ENCODE measurements around the gene STK32C. TPM values are rescaled to one million over a fixed set of nuclear protein-coding genes. Genes with fewer than 3 reads are reported as not detected.

STK32C gene
- total RNA-seq, 1 experiment from 2014 or later: 24.9 TPM

DNA sequence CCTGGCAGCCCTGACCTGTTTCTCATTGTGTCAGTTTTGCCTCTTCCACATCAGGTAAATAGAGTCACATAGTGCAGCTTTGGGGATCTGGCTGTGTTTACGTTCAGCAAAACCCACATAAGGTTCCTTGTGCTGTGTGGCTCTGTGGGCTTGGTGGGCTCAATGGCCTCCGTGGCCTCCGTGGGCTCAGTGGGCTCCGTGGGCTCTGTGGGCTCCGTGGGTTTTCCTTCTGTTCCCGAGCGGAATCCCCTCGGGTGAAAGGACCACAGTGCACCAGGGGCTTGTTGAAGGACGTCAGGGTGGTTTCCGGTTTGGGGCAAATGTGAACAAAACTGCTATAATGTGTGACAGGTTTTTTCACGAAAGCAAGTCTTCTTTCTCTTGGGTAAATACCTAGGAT is 133.5 kb downstream of the STK32C start:
- H3K36me3 ChIP-seq (replicated peaks; ENCODE audit: control insufficient read depth, insufficient read depth, low read length): no peaks in the 10 kb centered on the region
- no peak for DNase-seq

DNA sequence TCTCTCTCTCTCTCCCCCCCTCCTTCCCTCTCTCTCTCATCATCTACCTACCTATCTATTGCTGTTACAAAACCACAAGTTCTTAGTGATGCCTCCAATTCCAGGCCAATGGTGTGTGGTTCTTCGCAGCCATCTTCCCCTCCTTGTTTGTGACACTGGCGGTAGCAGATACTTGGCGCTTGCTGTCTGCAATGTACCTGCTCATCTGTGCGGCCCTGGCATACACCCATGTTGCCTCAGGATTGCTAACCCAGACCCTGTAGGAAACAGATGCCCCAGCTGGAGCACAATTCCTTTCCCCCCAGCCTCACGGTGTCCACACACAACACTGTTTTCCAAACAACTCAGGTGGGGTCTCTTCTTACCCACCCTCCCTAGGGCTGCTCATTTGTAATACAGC is 134.6 kb downstream of the STK32C start:
- Histone ChIP-seq H3K4me3 (ENCODE audit: insufficient read depth, low read depth, low read length) (no peak overlapping the region), H3K27me3 (ENCODE audit: control insufficient read depth, insufficient read depth, low read length) (peaks cover 2% of the 10 kb centered on the region; the same call in 1 of the 2 replicates), H3K36me3 (replicated peaks; ENCODE audit: control insufficient read depth, insufficient read depth, low read length) (no peaks in the 10 kb centered on the region)
- no peak for DNase-seq

More for the DNA sequence above, 133.5 kb downstream of the STK32C start:
- Histone ChIP-seq H3K4me3 (ENCODE audit: insufficient read depth, low read depth, low read length) (no peak overlapping the region), H3K27me3 (ENCODE audit: control insufficient read depth, insufficient read depth, low read length) (peaks cover 2% of the 10 kb centered on the region; the same call in 1 of the 2 replicates)

DNA sequence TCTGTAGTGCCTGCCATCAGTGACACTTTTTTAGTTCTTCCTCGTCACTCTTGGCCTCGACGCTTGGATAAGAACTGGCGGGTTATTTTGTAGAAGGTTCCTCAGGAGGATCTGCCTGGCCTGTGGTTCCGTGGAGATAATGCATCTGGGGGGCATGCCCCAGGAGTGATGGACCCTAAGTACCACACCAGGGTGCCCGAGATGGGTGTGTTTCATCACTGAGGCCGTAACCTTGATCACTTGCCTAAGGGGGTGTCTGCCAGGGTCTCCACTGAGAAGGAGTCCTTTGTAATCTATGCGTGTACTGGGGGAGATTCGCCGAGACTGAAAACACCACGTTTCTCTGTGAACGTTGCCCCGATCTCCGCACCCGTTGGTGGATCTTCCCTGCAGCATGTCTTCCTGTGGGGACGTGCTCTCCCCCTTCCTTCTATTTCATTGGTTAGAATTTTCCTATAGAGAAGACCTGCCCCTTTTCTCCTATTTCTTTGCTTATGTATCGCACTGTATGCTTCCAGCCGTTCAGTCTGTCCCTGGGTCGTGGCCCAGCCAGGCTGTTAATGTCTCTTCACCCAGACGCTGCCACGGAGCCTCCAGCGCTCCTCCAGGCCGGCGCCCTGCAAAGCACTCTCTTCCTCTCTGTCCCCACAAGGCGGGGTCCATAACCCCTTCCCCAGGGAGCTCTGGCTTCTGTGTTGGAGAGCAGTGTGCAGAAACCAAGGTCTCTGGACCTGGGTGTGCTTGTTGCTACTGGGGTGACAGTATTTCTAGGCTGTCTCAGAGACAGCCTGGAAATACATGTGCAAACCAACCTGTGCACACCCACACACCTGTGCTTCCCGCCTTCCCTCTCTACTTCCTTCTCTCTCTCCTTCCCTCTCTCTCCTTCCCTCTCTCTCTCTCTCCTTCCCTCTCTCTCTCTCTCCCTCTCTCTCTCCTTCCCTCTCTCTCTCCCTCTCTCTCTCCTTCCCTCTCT is 135.4 kb downstream of the STK32C start:
- no peaks in the 10 kb centered on the region for H3K36me3 ChIP-seq (replicated peaks; ENCODE audit: control insufficient read depth, insufficient read depth, low read length)
- no peak overlapping the region for H3K4me3 ChIP-seq (ENCODE audit: insufficient read depth, low read depth, low read length)
- H3K27me3 ChIP-seq (ENCODE audit: control insufficient read depth, insufficient read depth, low read length): peaks cover 2% of the 10 kb centered on the region; the same call in 1 of the 2 replicates
- DNase-seq: no peak

DNA sequence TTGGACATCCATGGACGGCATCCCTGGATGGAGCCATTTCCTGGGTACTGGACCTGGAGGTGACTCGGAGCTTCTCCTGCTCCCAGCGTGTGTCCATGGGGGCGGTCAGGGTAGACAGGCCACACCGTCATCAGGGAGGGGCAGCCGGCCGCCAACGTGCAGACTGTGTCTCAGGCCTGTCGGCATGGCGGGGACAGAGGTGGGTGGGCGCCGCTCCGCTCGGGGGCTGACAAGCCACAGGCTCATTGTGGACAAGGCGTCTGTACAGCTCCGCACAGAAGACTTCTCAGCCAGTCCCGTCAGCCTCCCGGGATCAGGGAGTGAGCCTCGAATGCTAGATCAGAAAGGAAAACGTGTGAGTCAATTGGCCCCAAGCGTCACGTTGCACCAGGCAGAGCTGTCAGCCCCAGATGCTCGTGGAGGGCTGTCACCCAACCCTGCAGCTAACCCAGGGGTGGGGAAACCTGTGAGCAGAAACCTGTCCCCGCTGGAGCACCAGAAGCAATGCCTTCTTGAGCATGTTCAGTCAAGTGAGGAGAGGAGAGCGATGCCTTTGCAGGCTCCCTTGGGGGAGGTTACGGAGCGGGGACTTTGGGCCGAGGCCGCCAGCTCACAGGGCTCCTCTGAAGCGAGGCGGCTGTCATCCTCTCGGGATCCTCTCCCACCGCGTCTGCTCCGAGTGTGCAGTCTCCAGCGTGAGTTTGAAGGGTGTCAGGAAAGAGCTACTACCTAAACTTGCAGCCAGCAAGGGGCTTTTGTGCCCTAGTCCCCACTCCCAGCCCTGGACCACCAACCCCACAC is 137.0 kb downstream of the STK32C start:
- no peak for DNase-seq
- H3K4me3 ChIP-seq (ENCODE audit: insufficient read depth, low read depth, low read length): no peak overlapping the region
- H3K36me3 ChIP-seq (replicated peaks; ENCODE audit: control insufficient read depth, insufficient read depth, low read length): no peaks in the 10 kb centered on the region
- H3K27me3 ChIP-seq (ENCODE audit: control insufficient read depth, insufficient read depth, low read length): no peaks in the 10 kb centered on the region; the same call in 1 of the 2 replicates

DNA sequence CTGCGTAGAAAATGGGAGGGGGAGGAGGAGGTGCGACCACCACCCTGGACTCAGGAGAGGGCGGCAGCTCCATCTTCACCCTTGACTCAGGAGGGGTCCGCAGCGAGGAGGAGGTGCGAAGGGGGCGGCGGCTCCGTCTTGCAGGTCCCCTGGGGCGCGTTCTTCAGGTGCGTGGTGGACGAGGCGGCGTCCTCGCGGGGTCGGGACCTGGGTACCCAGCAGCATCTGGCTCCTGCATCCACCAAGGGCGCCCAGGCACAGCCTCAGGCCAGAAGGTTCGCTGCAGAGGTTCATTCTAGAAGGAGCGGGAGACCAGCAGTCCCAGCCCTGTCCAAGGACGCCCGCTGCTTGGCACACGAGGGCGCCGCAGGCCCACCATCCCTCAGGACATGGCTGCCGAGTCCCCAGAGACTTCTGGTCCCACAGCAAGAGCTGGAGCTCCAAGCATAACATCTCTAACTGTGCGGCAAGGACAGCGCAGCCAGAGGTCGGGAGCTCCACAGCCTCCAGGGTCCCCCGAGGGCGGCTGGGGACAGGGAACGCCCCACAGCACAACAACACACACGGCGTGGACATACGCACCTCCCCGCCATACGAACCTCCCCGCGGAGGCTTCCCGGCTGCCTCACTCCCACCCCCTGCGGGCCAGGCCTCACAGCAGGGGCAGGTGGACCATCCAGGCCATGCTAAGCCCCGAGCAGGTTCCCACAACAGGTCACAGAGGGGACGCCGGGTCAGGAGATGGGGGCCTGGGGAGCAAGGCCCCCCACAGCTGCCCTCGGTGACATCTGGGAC is 137.8 kb downstream of the STK32C start:
- Histone ChIP-seq H3K4me3 (ENCODE audit: insufficient read depth, low read depth, low read length) (no peak overlapping the region), H3K36me3 (replicated peaks; ENCODE audit: control insufficient read depth, insufficient read depth, low read length) (no peaks in the 10 kb centered on the region), H3K27me3 (ENCODE audit: control insufficient read depth, insufficient read depth, low read length) (no peaks in the 10 kb centered on the region; the same call in 1 of the 2 replicates)
- DNase-seq: no peak

DNA sequence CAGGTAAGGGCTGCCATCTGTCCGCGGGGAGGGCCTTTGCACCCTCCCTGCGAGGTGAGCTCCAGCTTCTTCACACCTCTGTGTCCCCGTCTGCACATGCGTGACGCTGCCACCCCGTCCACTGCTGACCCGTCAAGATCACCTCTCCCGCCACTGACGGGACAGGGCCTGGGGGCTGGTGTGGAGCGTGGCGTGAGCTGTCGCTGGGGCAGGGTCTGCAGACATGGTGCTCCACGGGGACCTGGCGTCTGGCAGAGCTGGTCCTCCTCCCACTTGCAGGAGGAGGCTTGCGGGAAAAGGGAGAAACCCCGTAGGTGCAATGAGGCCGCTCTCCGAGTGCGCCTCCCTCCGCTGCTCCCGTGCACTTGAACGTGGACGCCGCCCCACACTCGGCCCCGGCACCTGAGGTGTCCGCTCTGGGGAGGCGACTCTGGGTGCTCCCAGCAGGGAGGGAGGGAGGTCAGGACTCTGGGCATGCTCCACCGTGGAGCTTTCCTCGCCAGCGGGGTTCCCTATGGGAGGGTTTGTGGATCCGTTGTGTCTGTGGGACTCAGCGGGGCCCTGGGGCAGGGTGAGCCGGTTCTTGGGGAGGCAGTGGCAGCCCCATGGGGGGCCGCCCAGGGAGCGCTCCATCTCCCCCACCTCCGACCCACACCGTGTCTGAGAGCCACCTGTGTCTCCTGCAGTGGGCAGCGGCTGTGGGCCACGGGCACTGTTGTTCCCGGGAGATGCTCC is 138.6 kb downstream of the STK32C start:
- no peaks in the 10 kb centered on the region; the same call in 1 of the 2 replicates for H3K27me3 ChIP-seq (ENCODE audit: control insufficient read depth, insufficient read depth, low read length)
- no peak for DNase-seq
- H3K36me3 ChIP-seq (replicated peaks; ENCODE audit: control insufficient read depth, insufficient read depth, low read length): no peaks in the 10 kb centered on the region
- H3K4me3 ChIP-seq (ENCODE audit: insufficient read depth, low read depth, low read length): no peak overlapping the region

DNA sequence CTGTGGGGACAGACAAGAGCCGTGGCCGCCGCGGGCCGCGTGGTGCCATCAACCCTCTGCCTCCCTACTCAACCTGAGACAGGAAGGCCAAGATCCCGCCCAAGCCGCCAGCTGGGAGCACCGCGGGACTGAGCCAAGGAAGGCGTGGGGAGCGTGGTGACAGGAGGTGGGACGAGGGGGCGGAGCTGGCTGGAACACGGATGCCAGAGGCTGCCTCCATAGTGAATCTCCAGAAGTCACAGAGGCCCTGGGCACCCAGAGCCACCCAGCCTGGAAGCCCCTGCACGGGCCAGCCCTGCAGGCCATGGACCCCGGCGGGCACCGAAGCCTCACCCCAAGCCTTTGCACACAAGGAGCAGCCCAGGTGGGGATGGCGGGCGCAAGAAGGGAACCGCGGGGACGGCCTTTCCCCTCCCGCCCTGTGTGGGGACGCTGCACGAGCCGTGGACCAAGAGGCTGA is 139.1 kb downstream of the STK32C start:
- no peaks in the 10 kb centered on the region; the same call in 1 of the 2 replicates for H3K27me3 ChIP-seq (ENCODE audit: control insufficient read depth, insufficient read depth, low read length)
- no peak for DNase-seq
- H3K4me3 ChIP-seq (ENCODE audit: insufficient read depth, low read depth, low read length): no peak overlapping the region
- H3K36me3 ChIP-seq (replicated peaks; ENCODE audit: control insufficient read depth, insufficient read depth, low read length): no peaks in the 10 kb centered on the region

DNA sequence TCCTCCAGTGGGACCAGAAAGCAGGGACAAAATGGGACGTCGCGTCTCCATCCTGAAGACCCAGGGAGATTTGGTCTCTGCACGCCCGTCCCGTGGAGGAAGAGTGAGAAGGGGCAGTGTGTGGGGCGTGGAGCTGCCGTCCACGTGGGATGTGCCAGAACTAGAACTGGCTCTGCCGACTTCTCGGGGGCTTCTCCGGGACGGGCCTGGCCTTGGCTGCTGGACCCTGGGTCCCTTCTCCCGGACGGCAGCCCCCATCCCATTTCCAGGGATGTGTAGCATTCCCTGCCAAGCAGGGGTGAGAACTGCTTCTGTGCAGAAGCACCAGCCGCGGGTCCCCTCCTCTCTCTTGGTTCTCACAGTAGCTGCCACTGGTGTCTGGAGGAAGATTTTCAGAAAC is 139.8 kb downstream of the STK32C start:
- no peaks in the 10 kb centered on the region; the same call in 1 of the 2 replicates for H3K27me3 ChIP-seq (ENCODE audit: control insufficient read depth, insufficient read depth, low read length)
- H3K36me3 ChIP-seq (replicated peaks; ENCODE audit: control insufficient read depth, insufficient read depth, low read length): no peaks in the 10 kb centered on the region
- H3K4me3 ChIP-seq (ENCODE audit: insufficient read depth, low read depth, low read length): no peak overlapping the region
- DNase-seq: no peak

DNA sequence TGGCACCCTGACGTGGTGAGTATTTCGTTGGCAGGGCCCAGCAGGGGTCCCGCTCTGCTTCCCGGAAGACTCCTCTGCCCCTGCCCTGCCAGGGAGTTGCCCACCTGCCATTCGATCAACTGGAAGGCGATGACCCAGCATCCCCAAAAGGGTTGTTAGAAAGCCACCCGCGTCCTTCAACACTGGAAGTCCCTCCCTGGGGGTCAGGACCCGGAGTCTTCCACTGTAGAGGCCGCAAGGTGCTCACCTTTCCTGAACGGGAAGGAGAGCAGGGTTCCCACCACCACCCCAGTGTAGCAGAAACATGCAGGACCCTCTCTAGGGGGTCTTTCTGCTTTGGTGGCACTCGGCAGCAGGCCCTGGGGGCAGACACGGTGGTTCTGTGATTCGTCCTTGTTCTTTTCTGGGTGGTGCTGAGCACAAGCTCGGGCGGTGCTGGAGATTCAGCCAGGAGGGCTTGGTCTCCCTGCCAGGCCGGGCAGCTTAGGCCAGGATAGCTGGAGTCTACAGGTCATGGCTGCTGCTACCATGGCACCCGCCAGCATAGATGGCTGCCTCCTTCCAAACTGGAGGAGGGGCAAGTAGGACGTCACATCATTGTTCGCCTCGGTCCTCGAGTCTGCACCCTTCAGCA is 140.6 kb downstream of the STK32C start:
- Histone ChIP-seq H3K27me3 (ENCODE audit: control insufficient read depth, insufficient read depth, low read length) (peaks cover 2% of the 10 kb centered on the region; the same call in 1 of the 2 replicates), H3K4me3 (ENCODE audit: insufficient read depth, low read depth, low read length) (no peak overlapping the region), H3K36me3 (replicated peaks; ENCODE audit: control insufficient read depth, insufficient read depth, low read length) (no peaks in the 10 kb centered on the region)
- DNase-seq: no peak

DNA sequence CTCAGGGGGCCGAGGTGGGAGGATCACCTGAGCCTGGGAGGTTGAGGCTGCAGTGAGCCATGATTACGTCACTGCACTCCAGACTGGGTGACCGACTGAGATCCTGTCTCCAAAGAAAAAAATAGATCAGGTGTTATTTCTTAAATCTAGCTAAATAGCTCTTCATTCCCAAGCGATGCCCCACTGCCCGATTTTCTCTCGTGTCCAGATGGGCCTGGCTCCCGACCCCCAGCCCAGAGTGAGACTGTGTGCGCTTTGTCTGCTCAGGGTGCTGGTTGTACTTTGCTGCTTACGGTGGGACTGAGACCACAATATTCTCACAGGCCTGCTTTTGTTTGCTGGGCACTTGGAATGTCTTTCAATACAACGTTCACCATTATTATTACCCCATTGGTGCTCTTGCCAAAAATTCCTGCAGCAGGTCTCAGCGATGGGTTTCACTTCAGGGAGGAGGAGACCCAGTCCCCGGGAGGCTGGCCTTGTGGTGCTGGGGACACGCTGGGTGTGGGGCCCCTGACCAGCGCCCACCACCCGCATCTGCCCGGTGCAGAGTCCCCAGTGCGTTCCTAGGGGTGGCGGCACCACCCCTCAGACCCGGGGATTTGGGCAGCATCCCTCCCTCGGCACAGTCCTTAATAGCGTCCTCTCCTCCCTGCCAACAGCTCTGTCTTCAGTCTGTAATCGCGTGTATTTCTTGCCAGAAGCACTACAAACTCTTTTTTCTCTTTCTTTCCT is 141.4 kb downstream of the STK32C start:
- H3K27me3 ChIP-seq (ENCODE audit: control insufficient read depth, insufficient read depth, low read length): peaks cover 2% of the 10 kb centered on the region; the same call in 1 of the 2 replicates
- no peak for DNase-seq
- H3K4me3 ChIP-seq (ENCODE audit: insufficient read depth, low read depth, low read length): no peak overlapping the region
- H3K36me3 ChIP-seq (replicated peaks; ENCODE audit: control insufficient read depth, insufficient read depth, low read length): no peaks in the 10 kb centered on the region

DNA sequence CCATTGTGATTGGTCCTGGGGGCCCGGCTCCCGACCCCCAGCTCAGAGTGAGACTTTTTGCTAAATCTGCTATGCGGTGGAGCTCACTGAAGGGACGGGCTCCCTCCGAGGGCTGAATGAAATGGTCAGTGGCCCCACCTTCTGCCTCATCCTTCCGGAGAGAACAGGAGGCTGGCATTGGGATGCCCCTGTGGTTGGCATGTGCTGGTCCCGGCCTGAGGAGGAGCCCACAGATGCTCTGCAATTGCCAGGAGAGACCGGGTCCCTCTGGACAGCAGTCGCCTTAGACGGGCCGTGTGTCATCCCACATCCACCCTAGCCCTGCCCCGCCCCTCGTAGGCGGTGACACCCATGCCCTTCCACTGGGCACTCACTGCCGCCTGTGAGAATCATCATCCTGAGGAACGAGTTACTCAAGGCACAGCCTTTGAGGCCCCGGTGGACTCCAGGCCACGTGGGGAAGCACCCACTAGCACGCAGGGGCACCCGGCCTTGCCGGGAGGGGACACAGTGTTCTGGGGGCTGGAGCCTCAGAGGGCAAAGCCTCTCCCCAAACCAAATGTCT is 142.3 kb downstream of the STK32C start:
- Histone ChIP-seq H3K4me3 (ENCODE audit: insufficient read depth, low read depth, low read length) (no peak overlapping the region), H3K36me3 (replicated peaks; ENCODE audit: control insufficient read depth, insufficient read depth, low read length) (no peaks in the 10 kb centered on the region), H3K27me3 (ENCODE audit: control insufficient read depth, insufficient read depth, low read length) (peaks cover 2% of the 10 kb centered on the region; the same call in 1 of the 2 replicates)
- DNase-seq: no peak

DNA sequence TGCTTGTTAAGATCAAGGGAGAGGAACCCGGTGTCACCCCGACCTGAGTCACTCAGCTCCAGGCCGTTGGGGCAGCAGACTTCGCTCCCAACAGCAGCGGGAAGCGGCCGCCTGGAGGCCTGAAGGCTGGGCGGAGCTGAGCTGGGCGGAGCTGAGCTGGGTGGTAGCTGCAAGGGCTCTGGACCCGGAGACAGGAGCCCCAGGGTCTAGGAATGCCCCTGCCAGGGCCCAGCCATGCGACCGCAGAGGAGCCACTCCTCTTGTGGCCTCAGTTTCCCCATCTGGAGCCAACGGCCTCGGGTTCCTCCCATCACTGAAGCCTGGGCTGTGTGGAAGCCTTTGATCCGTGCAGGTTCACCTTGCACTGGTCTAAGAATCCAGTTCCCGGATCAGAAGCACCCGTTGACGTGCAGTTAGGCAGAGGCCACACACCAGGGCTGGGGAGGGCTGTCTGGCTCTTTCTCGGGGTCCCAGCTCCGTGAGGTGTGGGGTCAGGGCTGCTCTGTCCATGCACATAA is 142.9 kb downstream of the STK32C start:
- peak; percentile 78 for DNase-seq
- H3K27me3 ChIP-seq (ENCODE audit: control insufficient read depth, insufficient read depth, low read length): peaks cover 2% of the 10 kb centered on the region; the same call in 1 of the 2 replicates
- H3K4me3 ChIP-seq (ENCODE audit: insufficient read depth, low read depth, low read length): no peak overlapping the region
- H3K36me3 ChIP-seq (replicated peaks; ENCODE audit: control insufficient read depth, insufficient read depth, low read length): no peaks in the 10 kb centered on the region
